ENCODE results near the gene FOXK1. TPM values are rescaled to one million over a fixed set of nuclear protein-coding genes. Genes with fewer than 3 reads are reported as not detected.

The FOXK1 gene
- total RNA-seq, 4 donors from 2014 or later: 9.6 to 35.0 (median 12.5) TPM

DNA sequence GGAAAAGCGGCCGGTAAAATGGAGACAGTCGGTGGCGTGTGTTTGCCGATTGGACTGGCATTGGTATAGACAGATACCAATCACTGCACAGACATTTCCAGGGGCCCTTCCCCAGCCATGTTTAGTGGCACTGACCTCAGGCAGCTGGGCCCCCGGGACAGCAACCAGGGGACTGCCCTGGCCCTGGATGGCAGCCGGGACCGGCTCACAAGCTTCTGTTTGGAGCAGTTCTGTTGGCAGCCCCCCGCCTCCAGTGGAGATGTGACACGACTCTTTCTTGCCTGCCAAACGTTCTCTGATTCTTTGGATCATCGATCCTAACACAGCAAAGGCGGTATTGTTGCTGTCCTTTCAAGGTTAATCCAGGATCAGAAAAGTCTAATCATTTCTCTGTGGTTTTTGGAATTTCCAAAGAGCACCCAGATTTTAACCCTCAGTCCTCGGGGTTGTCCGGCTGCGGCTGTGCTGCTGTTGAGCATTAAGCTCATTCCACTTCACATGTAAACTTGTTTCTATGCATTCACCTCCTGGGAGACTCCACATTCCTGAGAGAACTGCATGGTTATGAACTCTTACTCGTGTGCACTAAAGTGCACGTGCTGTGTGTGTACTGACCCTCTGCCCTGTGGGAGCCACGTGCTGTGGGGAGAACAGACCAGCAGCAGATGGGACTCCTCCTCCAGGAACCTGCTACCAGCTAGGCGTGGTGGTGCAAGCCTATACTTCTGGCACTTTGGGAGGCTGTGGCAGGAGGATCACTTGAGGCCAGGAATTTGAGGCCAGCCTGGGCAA, 46.0 kb downstream of the FOXK1 start:
- TF ChIP-seq, protein P1, sequence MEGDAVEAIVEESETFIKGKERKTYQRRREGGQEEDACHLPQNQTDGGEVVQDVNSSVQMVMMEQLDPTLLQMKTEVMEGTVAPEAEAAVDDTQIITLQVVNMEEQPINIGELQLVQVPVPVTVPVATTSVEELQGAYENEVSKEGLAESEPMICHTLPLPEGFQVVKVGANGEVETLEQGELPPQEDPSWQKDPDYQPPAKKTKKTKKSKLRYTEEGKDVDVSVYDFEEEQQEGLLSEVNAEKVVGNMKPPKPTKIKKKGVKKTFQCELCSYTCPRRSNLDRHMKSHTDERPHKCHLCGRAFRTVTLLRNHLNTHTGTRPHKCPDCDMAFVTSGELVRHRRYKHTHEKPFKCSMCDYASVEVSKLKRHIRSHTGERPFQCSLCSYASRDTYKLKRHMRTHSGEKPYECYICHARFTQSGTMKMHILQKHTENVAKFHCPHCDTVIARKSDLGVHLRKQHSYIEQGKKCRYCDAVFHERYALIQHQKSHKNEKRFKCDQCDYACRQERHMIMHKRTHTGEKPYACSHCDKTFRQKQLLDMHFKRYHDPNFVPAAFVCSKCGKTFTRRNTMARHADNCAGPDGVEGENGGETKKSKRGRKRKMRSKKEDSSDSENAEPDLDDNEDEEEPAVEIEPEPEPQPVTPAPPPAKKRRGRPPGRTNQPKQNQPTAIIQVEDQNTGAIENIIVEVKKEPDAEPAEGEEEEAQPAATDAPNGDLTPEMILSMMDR (IDR thresholded peaks at IDR 0.05; ENCODE audit: low read depth): no peak

DNA sequence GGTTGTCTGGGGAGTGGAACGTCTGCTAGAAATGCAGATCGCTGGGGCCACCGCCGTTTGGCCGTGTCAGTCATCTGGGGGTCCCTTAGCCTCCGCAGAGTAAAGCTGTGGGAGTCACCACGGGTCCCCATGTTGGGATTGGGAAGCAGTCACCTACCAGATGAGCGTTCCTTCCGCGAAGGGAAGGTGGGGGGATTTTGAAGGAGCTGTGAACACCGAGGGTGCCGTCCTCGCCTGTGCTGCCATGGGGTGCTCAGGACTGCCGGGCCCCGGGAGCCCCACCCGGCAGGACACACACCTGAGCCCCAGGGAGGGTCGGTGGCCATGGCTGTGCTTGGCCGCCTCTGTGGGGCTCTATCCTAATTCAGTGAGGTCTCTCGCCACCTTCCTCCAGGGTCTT, 47.2 kb downstream of the FOXK1 start:
- TF ChIP-seq, protein P1 (IDR thresholded peaks at IDR 0.05; ENCODE audit: low read depth): no peak

DNA sequence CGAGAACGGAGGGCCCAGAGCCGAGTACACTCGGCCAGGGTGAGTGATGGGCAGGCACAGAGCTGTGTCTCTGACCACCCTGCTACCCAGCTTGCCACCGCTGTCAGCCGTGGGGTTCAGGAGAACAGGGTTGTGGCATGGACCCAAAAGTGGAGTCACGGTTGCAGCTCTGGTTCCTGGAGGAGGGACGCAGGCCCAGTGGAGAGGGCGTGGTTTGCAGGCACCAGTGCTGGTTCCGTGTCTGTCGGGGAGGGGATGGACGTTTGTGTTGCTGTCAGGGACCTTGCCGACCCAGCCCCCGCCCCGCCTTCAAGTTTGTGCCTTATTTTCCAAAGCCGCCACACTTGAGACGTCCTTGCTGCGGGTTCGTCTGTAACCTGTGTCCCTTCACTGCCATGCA, 48.2 kb downstream of the FOXK1 start:
- TF ChIP-seq, protein P1 (IDR thresholded peaks at IDR 0.05; ENCODE audit: low read depth): no peak

DNA sequence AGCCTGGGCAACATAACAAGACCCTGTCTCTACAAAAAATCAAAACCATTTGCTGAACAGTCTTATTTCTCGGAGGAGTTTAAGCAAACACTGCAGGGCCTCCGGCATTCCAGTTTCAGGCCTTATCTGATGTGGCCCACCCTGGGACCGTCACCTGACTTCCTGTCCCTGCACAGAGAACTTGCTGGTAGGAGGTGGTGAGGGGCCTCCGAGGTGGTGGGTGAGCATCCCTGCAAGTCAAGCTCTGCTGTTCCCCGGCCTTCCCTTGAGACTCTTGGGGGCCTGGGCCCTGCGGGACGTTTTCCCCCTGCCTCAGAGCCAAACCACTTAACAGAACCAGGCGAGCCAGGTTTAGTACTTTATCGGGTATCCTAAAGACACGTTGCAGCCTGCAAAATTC, 48.9 kb downstream of the FOXK1 start:
- TF ChIP-seq, protein P1 (IDR thresholded peaks at IDR 0.05; ENCODE audit: low read depth): no peak

DNA sequence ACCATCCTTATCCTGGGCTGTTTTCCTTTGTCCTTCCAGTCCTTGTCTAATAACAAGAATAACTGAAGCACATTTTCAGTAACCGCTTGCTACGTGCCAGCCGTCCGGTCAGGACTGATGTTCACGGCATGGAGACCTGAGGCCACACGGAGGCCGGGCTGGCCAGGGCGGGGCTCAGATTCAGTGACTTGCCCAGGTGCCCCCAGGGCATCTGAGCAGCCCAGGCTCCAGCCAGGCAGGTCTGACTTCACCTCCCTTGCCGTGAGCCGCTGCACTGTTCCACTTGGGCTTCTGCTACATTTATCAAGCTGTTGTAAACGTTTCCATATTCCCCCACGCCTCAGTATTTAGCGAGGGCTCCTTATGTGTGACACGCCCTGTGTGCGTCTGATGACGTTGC, 49.7 kb downstream of the FOXK1 start:
- TF ChIP-seq, protein P1 (IDR thresholded peaks at IDR 0.05; ENCODE audit: low read depth): no peak

DNA sequence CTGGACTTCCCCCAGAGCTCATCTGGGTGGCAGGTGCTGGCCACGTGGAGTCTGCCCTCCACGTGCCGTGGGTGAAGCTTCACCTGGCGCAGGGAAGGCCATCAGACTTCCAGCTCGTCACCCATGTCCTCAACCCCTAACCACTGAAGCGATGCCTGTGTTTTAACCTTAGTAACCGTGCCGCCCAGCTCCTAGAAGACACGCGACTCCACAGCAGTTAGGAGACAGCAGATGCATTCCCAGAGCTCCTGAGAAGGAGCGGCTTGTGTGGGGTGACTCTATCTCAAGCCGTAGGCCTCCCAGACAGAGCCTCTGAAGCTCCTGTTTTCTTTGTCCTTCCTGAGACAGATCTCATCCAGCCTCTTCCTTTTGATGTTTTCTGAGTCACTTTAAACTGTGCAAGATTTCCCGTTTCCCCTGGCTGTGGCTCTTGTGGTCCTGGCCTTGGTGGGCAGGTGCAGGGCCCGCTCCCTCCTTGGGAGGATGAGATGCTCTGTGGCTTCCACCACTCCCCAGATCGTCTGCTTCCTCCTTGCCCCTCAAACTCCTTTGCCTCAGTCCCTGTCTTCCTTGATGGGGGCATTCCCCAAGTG, 51.9 kb downstream of the FOXK1 start:
- TF ChIP-seq, protein P1 (IDR thresholded peaks at IDR 0.05; ENCODE audit: low read depth): no peak

DNA sequence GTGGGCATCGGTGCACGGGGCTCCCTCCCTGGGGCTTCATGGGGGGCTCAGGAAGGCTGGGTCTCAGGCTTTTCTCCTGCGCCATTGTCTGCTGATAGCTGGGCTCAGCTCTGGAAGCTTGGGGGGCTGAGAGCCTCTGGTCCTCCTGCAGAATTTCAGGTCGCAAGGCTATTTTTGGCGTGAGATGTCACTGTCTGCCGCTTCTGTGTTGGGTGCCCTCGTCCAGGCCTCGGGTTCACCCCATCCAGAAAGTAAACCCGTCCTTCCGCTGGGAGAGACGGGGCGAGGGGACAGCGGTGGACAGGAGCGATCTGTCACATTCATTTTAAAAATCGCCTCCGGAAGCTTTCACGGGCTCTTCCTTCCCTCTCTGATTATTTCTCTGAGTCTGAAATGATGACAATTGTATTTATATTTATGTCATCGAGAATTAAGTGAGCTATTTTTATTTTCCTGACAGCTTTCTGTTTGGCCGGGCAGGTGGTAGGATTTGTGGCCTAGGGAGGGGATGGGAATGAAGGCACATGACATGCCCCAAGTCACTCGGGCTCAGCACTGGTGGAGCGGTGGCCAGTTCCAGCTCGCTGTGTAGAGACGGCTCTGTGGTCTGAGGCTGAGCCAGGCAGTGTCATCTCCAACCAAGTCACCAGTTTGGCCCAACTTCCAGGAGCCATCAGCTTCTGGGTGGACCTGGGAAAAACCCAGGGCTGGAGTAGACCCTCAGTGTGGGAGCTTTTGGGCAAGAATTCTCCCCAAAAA, 52.7 kb downstream of the FOXK1 start:
- TF ChIP-seq, protein P1 (IDR thresholded peaks at IDR 0.05; ENCODE audit: low read depth): no peak
